ENCODE measurements around the gene RERE.

Gene RERE

GRCh38 chr1:8814865-8815264, 2.6 kb downstream of the RERE start:
- H3K4me3 ChIP-seq (ENCODE audit: control insufficient read depth, low read depth, low read length): no peak overlapping the region
- no peak for TF ChIP-seq CTCF (conservative IDR thresholded peaks at IDR 0.05; ENCODE audit: control insufficient read depth, insufficient read depth, low read depth, low read length)
- DNase-seq (ENCODE audit: low read depth): no peak

- no peak for DNase-seq (ENCODE audit: low read depth)
- no peak overlapping the region for H3K4me3 ChIP-seq (ENCODE audit: control insufficient read depth, low read depth, low read length)
- no peak for TF ChIP-seq CTCF (conservative IDR thresholded peaks at IDR 0.05; ENCODE audit: control insufficient read depth, insufficient read depth, low read depth, low read length)
These were observed 3.4 kb downstream of the RERE start for GRCh38 chr1:8813991-8814390.

GRCh38 chr1:8813016-8813763, 4.2 kb downstream of the RERE start:
- no peak for TF ChIP-seq CTCF (conservative IDR thresholded peaks at IDR 0.05; ENCODE audit: control insufficient read depth, insufficient read depth, low read depth, low read length)
- no peak for DNase-seq (ENCODE audit: low read depth)
- no peak overlapping the region for H3K4me3 ChIP-seq (ENCODE audit: control insufficient read depth, low read depth, low read length)

GRCh38 chr1:8812081-8812480, 5.4 kb downstream of the RERE start:
- no peak overlapping the region for H3K4me3 ChIP-seq (ENCODE audit: control insufficient read depth, low read depth, low read length)
- TF ChIP-seq CTCF (conservative IDR thresholded peaks at IDR 0.05; ENCODE audit: control insufficient read depth, insufficient read depth, low read depth, low read length): no peak
- no peak for DNase-seq (ENCODE audit: low read depth)

- no peak for DNase-seq (ENCODE audit: low read depth)
- no peak overlapping the region for H3K4me3 ChIP-seq (ENCODE audit: control insufficient read depth, low read depth, low read length)
- TF ChIP-seq CTCF (conservative IDR thresholded peaks at IDR 0.05; ENCODE audit: control insufficient read depth, insufficient read depth, low read depth, low read length): no peak
These were observed 6.5 kb downstream of the RERE start for GRCh38 chr1:8810987-8811386.

GRCh38 chr1:8809342-8809736, 8.1 kb downstream of the RERE start:
- no peak for TF ChIP-seq CTCF (conservative IDR thresholded peaks at IDR 0.05; ENCODE audit: control insufficient read depth, insufficient read depth, low read depth, low read length)
- DNase-seq (ENCODE audit: low read depth): no peak
- no peak overlapping the region for H3K4me3 ChIP-seq (ENCODE audit: control insufficient read depth, low read depth, low read length)

GRCh38 chr1:8807004-8807403, 10.4 kb downstream of the RERE start:
- TF ChIP-seq CTCF (conservative IDR thresholded peaks at IDR 0.05; ENCODE audit: control insufficient read depth, insufficient read depth, low read depth, low read length): no peak
- no peak for DNase-seq (ENCODE audit: low read depth)

More at GRCh38 chr1:8807004-8807403, 10.4 kb downstream of the RERE start:
- no peak overlapping the region for H3K4me3 ChIP-seq (ENCODE audit: control insufficient read depth, low read depth, low read length)
